NOMO-1 treated with DMSO at 0.1 percent for 48 hours (cell line): Measurements from ENCODE around the gene DEPDC1B.
"Not testable (repeated sequence)": the region's sequence is repeated elsewhere in the genome, so short reads cannot be mapped to it uniquely, and the experiment has no call there.

Experiments used
- DNase-seq: peaks from one replicate; lab custom pipeline; 2025; ENCODE audit not compliant: unreplicated experiment; lab: John Stamatoyannopoulos, UW

DEPDC1B gene

DNA sequence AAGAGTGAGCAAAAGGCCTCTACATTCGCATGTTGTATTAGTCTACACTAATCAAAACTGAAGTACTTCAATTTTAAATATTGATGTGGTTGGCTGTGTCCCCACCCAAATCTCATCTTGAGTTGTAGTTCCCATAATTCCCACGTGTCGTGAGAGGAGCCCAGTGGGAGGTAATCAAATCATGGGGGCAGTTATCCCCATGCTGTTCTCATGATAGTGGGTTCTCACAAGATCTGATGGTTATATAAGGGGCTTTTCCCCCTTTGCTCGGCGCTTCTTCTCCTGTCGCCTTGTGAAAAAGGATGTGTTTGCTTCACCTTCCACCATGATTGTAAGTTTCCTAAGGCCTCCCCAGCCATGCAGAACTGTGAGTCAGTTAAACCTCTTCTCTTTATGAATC is 112.7 kb downstream of the DEPDC1B start:
- DNase-seq = not testable (repeated sequence)

DNA sequence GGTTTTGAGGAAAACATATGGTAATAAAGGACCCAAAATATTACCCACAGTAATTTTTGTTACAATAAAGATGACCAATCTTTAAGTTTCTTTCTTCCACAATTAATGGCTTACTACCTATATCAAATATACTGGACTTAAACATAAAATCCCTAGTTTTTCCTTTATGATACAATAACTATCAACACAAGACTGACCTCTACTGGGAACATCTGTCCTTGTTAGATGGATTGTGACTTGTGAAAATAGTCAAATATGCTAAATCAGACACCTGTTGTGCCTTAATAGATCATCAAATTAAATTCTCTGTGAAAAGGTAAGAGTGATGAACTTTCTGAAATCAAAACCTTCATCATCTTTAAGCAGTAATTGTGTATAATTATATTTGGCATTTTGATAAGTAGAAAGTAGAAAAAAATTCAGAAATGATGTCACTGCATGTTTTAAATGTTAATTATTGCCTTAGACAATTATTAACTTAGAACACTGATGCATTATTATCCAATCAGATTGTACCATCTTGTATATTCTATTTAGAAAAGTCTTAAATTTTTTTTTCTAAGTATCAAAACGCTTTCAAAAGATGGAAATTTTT is 113.6 kb downstream of the DEPDC1B start:
- DNase-seq = peak; percentile 31

DNA sequence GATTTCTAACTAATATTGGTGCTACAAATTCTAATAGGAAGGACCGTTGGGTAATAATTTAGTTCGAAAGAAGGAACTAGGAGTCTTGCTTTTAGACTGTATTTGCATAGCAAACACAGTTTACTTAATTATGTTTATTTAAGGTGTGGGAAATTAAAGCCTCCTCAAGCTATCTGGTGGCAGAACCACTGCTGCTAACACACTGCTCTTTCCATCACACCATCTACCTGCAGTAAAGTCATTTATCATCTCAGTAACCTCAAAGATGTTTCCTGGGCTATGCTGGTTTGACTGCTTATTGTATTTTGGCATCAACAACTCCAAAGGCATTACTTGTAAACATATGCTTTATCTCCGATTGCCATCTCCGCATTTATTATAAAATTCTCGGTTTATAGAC is 114.3 kb downstream of the DEPDC1B start:
- DNase-seq = no peak

DNA sequence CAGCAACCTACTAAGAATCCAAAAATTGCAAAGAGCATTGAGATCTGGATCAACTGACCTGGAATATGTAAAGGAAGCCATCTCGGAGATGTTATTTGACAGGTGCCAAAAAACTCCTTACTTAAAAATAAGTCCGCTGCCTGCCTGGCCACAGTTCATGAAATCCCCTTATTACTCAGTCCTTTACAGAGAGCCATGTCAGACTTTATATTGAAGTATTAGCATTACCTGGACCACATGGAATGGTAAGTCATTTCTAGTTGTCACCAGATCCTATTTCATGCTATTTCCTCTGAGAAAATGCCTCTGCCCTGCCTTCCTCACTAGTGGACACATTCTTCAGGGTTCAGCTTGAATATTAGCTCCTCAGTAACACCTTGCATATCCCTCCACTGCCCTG is 115.7 kb downstream of the DEPDC1B start:
- no peak for DNase-seq

GRCh38 chr5:60583616-60584015 is 116.3 kb downstream of the DEPDC1B start:
- DNase-seq = no peak

DNA sequence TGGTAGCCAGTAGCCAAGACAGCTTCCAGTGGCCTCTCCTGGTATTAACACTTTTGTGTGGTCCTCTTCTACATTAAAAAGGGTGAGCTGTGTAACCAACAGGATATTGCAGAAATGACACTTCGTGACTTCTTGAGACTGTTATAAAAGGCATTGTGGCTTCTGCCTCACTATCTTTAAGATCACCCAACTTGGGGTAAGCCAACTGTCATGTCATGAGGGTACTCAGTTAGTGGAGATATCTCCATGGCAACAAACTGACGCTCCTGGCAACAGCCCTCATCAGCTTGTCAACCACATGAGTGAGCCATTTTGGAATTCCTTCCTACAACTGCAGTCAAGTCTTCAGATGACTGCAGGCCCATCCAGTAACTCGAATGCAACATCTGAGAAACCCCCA is 121.7 kb downstream of the DEPDC1B start:
- no peak for DNase-seq

- DNase-seq = no peak
Measured at GRCh38 chr5:60577116-60577515, 122.8 kb downstream of the DEPDC1B start.

GRCh38 chr5:60576425-60576824 is 123.5 kb downstream of the DEPDC1B start:
- peak; percentile 23 for DNase-seq

DNA sequence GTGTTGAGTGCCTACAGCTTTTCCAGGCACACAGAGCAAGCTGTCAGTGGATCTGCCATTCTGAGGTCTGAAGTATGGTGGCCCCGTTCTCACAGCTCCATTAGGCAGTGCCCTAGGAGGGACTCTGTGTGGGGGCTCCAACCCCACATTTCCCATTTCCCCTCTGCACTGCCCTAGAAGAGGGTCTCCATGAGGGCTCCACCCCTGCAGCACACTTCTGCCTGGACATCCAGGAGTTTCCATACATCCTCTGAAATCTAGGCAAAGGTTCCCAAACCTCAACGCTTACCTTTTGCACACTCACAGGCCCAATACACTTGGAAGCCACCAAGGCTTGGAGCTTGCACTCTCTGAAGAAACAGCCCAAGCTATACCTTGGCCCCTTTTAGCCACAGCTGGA is 131.3 kb downstream of the DEPDC1B start:
- no peak for DNase-seq

GRCh38 chr5:60563696-60564324 is 136.2 kb downstream of the DEPDC1B start:
- no peak for DNase-seq

- not testable (repeated sequence) for DNase-seq
Measured at GRCh38 chr5:60553291-60553690, 146.7 kb downstream of the DEPDC1B start.

- no peak for DNase-seq
Measured at GRCh38 chr5:60551829-60552228, 148.1 kb downstream of the DEPDC1B start.

DNA sequence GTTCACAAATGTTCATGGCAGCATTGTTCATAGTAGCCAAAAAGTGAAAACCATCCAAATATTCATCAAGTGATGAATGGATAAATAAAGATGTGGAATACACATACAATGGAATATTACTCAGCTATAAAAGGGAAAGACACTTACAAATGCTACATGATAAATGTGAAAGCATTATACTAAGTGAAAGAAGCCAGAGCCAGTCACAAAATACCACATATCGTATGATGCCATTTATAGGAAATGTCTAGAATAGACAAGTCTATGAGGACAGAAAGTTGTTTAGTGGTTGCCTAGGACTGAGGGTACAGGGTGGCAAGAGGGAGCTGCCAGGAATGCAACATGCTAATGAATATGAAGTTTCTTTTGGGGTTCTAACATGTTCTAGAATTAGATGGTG is 148.7 kb downstream of the DEPDC1B start:
- DNase-seq = no peak

DNA sequence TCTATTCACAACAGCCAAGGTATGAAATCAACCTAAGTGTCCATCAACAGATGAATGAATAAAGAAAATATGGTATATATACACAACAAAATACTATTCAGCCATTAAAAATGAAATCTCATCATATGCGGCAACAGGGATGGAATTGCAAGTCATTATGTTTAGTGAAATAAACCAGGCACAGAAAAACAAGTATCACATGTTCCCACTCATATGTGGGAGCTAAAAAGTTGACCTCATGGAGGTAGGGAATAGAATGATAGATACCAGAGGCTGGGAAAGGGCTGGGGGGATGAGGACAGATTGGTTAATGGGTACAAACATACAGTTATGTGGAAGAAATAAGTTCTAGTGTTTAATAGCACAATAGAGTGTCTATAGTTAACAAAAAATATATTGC is 149.7 kb downstream of the DEPDC1B start:
- DNase-seq = no peak

DNA sequence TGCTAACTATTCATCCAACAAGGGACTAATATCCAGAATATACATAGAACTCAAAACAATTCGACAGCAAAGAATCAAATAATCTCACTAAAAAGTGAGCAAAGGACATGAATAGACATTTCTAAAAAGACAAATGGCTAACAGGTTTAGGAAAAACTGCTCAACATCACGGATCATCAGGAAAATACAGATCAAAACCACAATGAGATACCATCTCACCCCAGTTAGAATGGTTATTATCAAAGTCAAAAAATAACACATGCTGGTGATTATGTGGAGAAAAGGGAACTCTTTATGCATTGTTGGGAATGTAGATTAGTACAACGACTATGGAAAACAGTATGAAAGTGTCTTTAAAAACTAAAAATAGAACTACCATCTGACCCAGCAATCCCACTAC is 150.1 kb downstream of the DEPDC1B start:
- DNase-seq = no peak
